Esophagus squamous epithelium (tissue), 5 donors: ENCODE results near the gene SYNPR. TPM values are rescaled to one million over a fixed set of nuclear protein-coding genes. Genes with fewer than 3 reads are reported as not detected.

ENCODE experiments used
- DNase-seq: peaks from one replicate; lab custom pipeline; 2025; lab: John Stamatoyannopoulos, UW
- H3K27ac ChIP-seq, 4 donors: fragments of 200-600 bp; sonication (generic); one replicate each; pipeline ENCODE4 v1.5.1; 2016 to 2019; ENCODE audit warnings: mild to moderate bottlenecking in 1 of 4
- H3K27me3 ChIP-seq, 4 donors: fragments of 200-600 bp; sonication (generic); 1 replicate in 3 of 4; 2 replicates in 1 of 4; pipeline versions ENCODE4 v1.5.1 to v1.6.0; 2017 to 2021; ENCODE audit warnings: antibody characterized with exemption in 1 of 4
- H3K36me3 ChIP-seq, 3 donors: fragments of 200-600 bp; sonication (generic); one replicate each; pipeline ENCODE4 v1.5.1; 2016 to 2019
- H3K4me1 ChIP-seq, 3 donors: fragments of 200-600 bp; sonication (generic); one replicate each; pipeline ENCODE4 v1.5.1; 2017 to 2019
- H3K4me3 ChIP-seq, 4 donors: fragments of 200-600 bp; sonication (generic); 1 replicate in 3 of 4; 2 replicates in 1 of 4; pipeline ENCODE4 v1.5.1; 2016 to 2019; ENCODE audit warnings: mild to moderate bottlenecking in 2 of 4, moderate library complexity in 1 of 4
- H3K9me3 ChIP-seq, 3 donors: fragments of 200-600 bp; sonication (generic); one replicate each; pipeline ENCODE4 v1.5.1; 2016 to 2019
- POLR2A ChIP-seq, 4 donors: fragments of 450-650 bp; IDR thresholded peaks; one replicate each; pipeline ENCODE4 v1.6.1; 2017; ENCODE audit warnings: antibody characterized with exemption in 4 of 4, mild to moderate bottlenecking in 4 of 4, moderate library complexity in 3 of 4
- WGBS, 2 donors: methylation state at CpG; one replicate each; pipeline ENCODE4 v1.1.5; 2018; 5-methylcytosine and 5-hydroxymethylcytosine counted together
- intact Hi-C: fragments of 100-400 bp; cut with DNase I; formaldehyde crosslinking; loops from one replicate; pipeline ENCODE4 v1.15.0; 2022
- total RNA-seq, 4 donors: library from RNA; depleted of rRNA; stranded (reverse); fragments of >200 nt; gene quantifications; one replicate each; pipeline ENCODE4 v1.1.0, GENCODE V29; 2016
- TF ChIP-seq, protein P1 (sequence below), 6 experiments: fragments of 450-650 bp in 4 of 6; fragments of 200-600 bp in 2 of 6; sonication (generic) in 2 of 6; IDR thresholded peaks; one replicate each; pipeline ENCODE4 v1.5.1; 2016 to 2019; ENCODE audit warnings: antibody characterized with exemption in 6 of 6, mild to moderate bottlenecking in 4 of 6, moderate library complexity in 4 of 6
- donor health status: DM: yes; HTN: yes; CAD: no.

SYNPR gene
- total RNA-seq, 4 donors from 2014 or later = not detected

DNA sequence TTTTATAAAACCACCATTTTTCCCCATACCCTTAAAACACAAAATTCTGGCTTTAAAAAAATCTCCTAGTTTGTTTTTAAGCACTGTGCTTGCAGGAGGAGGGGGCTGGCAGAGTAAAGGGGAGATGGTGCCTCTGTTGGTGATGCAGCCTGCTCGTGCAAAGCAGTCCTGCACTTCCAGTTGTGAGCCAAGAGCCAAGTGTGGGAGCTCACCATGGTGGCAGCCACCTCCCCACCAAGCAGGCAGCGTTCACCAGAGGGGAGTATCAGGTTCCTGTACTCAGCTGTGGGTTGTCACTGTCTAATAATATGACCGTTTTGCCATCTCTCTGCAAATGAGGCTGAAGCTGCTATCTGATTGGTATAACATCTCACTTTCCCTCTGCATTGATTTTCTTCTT lies 164.8 kb downstream of the SYNPR start:
- no peak overlapping the region for H3K4me3 ChIP-seq
- WGBS, 2 donors = 7 to 19% methylated on average over 2 to 3 of the region's 3 CpGs
- H3K4me1 ChIP-seq = no peaks in the 10 kb centered on the region
- TF ChIP-seq, protein P1, sequence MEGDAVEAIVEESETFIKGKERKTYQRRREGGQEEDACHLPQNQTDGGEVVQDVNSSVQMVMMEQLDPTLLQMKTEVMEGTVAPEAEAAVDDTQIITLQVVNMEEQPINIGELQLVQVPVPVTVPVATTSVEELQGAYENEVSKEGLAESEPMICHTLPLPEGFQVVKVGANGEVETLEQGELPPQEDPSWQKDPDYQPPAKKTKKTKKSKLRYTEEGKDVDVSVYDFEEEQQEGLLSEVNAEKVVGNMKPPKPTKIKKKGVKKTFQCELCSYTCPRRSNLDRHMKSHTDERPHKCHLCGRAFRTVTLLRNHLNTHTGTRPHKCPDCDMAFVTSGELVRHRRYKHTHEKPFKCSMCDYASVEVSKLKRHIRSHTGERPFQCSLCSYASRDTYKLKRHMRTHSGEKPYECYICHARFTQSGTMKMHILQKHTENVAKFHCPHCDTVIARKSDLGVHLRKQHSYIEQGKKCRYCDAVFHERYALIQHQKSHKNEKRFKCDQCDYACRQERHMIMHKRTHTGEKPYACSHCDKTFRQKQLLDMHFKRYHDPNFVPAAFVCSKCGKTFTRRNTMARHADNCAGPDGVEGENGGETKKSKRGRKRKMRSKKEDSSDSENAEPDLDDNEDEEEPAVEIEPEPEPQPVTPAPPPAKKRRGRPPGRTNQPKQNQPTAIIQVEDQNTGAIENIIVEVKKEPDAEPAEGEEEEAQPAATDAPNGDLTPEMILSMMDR (IDR thresholded peaks at IDR 0.05) = no peak
- TF ChIP-seq POLR2A (IDR thresholded peaks at IDR 0.05) = no peak
- H3K27ac ChIP-seq = no peak overlapping the region
- H3K9me3 ChIP-seq = no peaks in the 10 kb centered on the region
- intact Hi-C loops = no loop called here
- DNase-seq = no peak
- no peaks in the 10 kb centered on the region for H3K36me3 ChIP-seq
- peaks cover 0 to 9% (median 0%) of the 10 kb centered on the region in 4 donors for H3K27me3 ChIP-seq

DNA sequence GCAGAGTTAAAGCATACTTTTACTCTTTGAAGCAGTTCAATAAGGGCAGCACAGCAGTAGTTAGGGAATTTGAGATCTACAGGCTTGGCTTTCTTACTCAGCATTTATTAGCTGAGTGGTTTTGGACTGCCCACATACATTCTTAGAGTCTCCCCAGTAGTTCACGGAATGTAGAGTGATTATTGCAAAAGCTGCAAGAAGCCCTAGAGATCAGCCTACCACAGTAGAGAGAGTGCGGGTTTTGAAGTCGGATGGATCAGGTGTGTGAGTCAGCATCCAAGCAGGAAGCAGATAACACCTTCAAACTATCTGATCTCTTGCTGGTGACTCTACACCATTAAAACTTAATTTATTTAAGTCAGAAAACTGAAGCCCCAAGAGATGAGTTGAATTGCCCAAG lies 171.9 kb downstream of the SYNPR start:
- H3K9me3 ChIP-seq = no peaks in the 10 kb centered on the region
- no peaks in the 10 kb centered on the region for H3K4me1 ChIP-seq
- DNase-seq = no peak
- TF ChIP-seq, protein P1 (IDR thresholded peaks at IDR 0.05) = no peak
- no peak for TF ChIP-seq POLR2A (IDR thresholded peaks at IDR 0.05)
- H3K36me3 ChIP-seq = no peaks in the 10 kb centered on the region
- H3K27ac ChIP-seq = no peak overlapping the region
- no peaks in the 10 kb centered on the region for H3K27me3 ChIP-seq
- intact Hi-C loops = no loop called here
- WGBS, 2 donors = 51 to 84% methylated on average over 3 of the region's 3 CpGs
- no peak overlapping the region for H3K4me3 ChIP-seq

DNA sequence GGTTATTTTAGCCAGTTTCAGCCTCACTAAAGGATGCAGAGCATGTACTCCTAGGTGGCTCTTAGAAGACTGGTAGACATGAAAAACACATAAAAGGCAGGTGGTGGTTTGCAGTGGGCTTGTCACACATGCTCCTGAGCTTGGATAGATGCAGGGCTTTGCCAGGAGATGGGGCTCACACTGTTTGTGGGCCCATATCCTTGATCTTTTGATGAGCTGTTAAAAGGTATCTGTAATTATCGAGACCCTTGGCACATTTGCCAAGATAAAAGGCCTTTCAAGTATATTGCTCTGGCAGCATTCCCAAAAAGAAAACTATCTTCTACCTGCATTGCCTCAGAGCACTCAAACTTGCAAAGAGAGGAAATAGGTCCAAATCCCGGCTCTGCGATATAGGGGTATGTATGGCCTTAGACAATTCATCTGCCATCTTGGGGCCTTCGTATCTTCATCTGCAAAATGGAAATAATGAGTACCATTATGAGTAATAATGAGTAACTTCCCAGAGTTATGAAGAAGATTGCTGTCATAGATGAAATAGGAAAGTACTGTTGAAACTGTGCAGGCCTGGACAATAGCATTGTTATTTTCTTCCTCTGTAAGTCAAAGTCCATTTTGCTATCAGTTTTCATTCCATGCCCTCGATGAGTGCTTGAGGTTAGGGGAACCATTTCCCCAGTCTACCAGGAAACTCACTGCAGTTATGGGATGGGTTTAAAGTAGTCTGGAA lies 172.7 kb downstream of the SYNPR start:
- intact Hi-C loops = no loop called here
- Histone ChIP-seq H3K4me3 (no peak overlapping the region), H3K27me3 (no peaks in the 10 kb centered on the region), H3K27ac (no peak overlapping the region), H3K4me1 (no peaks in the 10 kb centered on the region), H3K9me3 (no peaks in the 10 kb centered on the region), H3K36me3 (no peaks in the 10 kb centered on the region)
- 61 to 64% methylated on average over 4 to 5 of the region's 5 CpGs for WGBS, 2 donors
- TF ChIP-seq, protein P1 (IDR thresholded peaks at IDR 0.05) = no peak
- no peak for TF ChIP-seq POLR2A (IDR thresholded peaks at IDR 0.05)
- no peak for DNase-seq

DNA sequence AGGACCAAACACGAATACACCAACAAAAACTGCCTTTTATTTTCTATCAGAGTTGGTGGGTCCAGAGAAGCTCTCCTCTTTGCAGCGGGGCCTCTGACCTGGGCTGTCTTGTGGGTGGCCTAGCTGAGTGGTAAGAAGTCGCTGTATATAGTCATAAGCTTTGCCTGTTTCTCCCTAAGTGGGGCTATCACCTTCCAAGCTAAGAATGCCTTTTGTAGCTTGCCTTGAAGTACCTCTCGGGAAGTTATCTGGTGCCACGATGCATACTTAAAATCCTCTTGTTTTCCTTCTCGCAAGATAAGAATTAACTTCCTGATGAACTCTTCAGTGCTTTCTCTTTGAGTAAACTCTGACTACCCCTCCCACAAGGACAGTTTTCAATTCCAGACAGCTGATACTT lies 178.8 kb downstream of the SYNPR start:
- no peak for DNase-seq
- WGBS, 2 donors = 56 to 59% methylated on average over 6 of the region's 6 CpGs
- TF ChIP-seq, protein P1 (IDR thresholded peaks at IDR 0.05) = no peak
- no peak for TF ChIP-seq POLR2A (IDR thresholded peaks at IDR 0.05)
- H3K4me3 ChIP-seq = no peak overlapping the region
- H3K27ac ChIP-seq = no peak overlapping the region
- H3K36me3 ChIP-seq = no peaks in the 10 kb centered on the region
- no peaks in the 10 kb centered on the region for H3K4me1 ChIP-seq
- intact Hi-C loops = no loop called here
- no peaks in the 10 kb centered on the region for H3K27me3 ChIP-seq
- no peaks in the 10 kb centered on the region for H3K9me3 ChIP-seq

DNA sequence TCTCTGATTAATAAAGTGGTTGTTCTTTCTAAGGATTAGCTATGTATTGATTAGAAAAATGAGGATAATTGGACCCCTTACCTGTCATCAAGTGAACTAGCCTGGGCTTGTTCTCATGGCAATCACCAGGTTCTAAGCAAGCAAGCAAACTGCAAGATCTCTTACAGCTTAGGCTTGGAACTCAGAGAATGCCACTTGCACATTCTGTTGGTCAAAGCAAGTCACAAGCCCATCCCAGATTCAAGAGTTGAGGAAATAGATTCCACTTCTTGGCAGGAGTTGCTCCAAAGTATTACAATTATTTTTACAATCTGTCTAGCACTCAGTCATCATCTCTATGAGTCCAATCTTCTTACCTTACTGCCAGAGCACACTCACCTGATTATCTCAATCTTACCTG lies 180.3 kb downstream of the SYNPR start:
- TF ChIP-seq POLR2A (IDR thresholded peaks at IDR 0.05) = no peak
- TF ChIP-seq, protein P1 (IDR thresholded peaks at IDR 0.05) = no peak
- Histone ChIP-seq H3K27me3 (no peaks in the 10 kb centered on the region), H3K9me3 (no peaks in the 10 kb centered on the region), H3K4me3 (no peak overlapping the region), H3K36me3 (no peaks in the 10 kb centered on the region), H3K27ac (no peak overlapping the region), H3K4me1 (no peaks in the 10 kb centered on the region)
- intact Hi-C loops = no loop called here
- DNase-seq = no peak
